CD4-positive, CD25-positive, alpha-beta regulatory T cell (primary cell): Measurements from ENCODE around the gene SFPQ. TPM values are rescaled to one million over a fixed set of nuclear protein-coding genes. Genes with fewer than 3 reads are reported as not detected.
A peak's percentile ranks its signal among the peaks of the same experiment; 100 is the strongest.
"Not testable (repeated sequence)": the region's sequence is repeated elsewhere in the genome, so short reads cannot be mapped to it uniquely, and the experiment has no call there.

Experiments
- ATAC-seq, 2 donors: fragments of 150-1000 bp; cut with Tn5 transposase; one replicate each; pipeline ENCODE4 v1.10.0; 2021; ENCODE audit warnings: low read depth in 2 of 2, moderate number of reproducible peaks in 2 of 2, moderate library complexity in 1 of 2
- DNase-seq, 3 donors: peaks; one replicate each; pipeline versions ENCODE4 v3.0.0 to v3.0.0-alpha.2; 2012 to 2022; ENCODE audit warnings: mixed read lengths in 1 of 3
- H3K27ac ChIP-seq: one replicate; pipeline ENCODE4 v1.7.0; 2013; ENCODE audit warnings: mild to moderate bottlenecking, low read length; ENCODE audit not compliant: insufficient read depth, poor library complexity, severe bottlenecking
- H3K27me3 ChIP-seq: one replicate; pipeline ENCODE4 v1.7.0; 2013; ENCODE audit warnings: low read length; ENCODE audit not compliant: control insufficient read depth, insufficient read depth
- H3K36me3 ChIP-seq: one replicate; pipeline ENCODE4 v1.7.0; 2013; ENCODE audit warnings: mild to moderate bottlenecking, low read length, moderate library complexity; ENCODE audit not compliant: control insufficient read depth, insufficient read depth
- H3K4me1 ChIP-seq: 2 replicates; pipeline ENCODE4 v1.7.0; 2013; ENCODE audit warnings: mild to moderate bottlenecking, low read length; ENCODE audit not compliant: insufficient read depth, control insufficient read depth, poor library complexity, severe bottlenecking
- H3K4me3 ChIP-seq: one replicate; pipeline ENCODE4 v1.7.0; 2013; ENCODE audit warnings: low read depth, mild to moderate bottlenecking, low read length, moderate library complexity
- H3K9me3 ChIP-seq, 2 experiments: 1 replicate in 1 of 2; 2 replicates in 1 of 2; pipeline ENCODE4 v1.7.0; 2013; ENCODE audit warnings: low read length in 2 of 2, mild to moderate bottlenecking in 1 of 2, moderate library complexity in 1 of 2; ENCODE audit not compliant: control insufficient read depth in 2 of 2
- H3K27ac Mint-ChIP-seq, 3 donors: one replicate each; pipeline ENCODE4 v1.8.0; 2020 to 2022; ENCODE audit warnings: mild to moderate bottlenecking in 3 of 3, mixed read lengths in 3 of 3, moderate library complexity in 2 of 3
- H3K27me3 Mint-ChIP-seq: one replicate; pipeline ENCODE4 v1.8.0; 2022; ENCODE audit warnings: mild to moderate bottlenecking, mixed read lengths
- H3K36me3 Mint-ChIP-seq: one replicate; pipeline ENCODE4 v1.8.0; 2020; ENCODE audit warnings: mixed read lengths
- H3K4me1 Mint-ChIP-seq, 4 donors: one replicate each; pipeline ENCODE4 v1.8.0; 2020 to 2022; ENCODE audit warnings: mixed read lengths in 4 of 4, mild to moderate bottlenecking in 1 of 4
- H3K4me3 Mint-ChIP-seq, 4 donors: one replicate each; pipeline ENCODE4 v1.8.0; 2020 to 2022; ENCODE audit warnings: mild to moderate bottlenecking in 4 of 4, mixed read lengths in 4 of 4, moderate library complexity in 3 of 4
- H3K9me3 Mint-ChIP-seq, 7 donors: one replicate each; pipeline ENCODE4 v1.8.0; 2020 to 2022; ENCODE audit warnings: mixed read lengths in 7 of 7, mild to moderate bottlenecking in 3 of 7, moderate library complexity in 2 of 7
- polyA plus RNA-seq, 4 donors: library from polyadenylated mRNA; unstranded; fragments of 300-500 nt; fragmentation: Illumina TruSeq; gene quantifications; one replicate each; pipeline ENCODE4 v1.2.3, GENCODE V29; 2021
- total RNA-seq: library from RNA; stranded (reverse); gene quantifications from one replicate; pipeline ENCODE4 v1.2.3, GENCODE V29; 2022

Gene SFPQ
- total and polyA plus RNA-seq, 5 donors from 2014 or later = 111 to 618 (median 129) TPM

- Histone ChIP-seq H3K27me3 (no peaks in the 10 kb centered on the region), H3K4me1 (no peaks in the 10 kb centered on the region), H3K9me3 (no peaks in the 10 kb centered on the region), H3K36me3 (no peaks in the 10 kb centered on the region), H3K4me3 (no peak overlapping the region), H3K27ac (no peak overlapping the region)
- Mint-ChIP-seq H3K27me3 (peaks cover 17% of the 10 kb centered on the region), H3K9me3 (peaks cover 0 to 2% (median 0%) of the 10 kb centered on the region in 7 donors), H3K27ac (no peak overlapping the region), H3K4me3 (no peak overlapping the region), H3K4me1 (peaks cover 2 to 21% (median 5%) of the 10 kb centered on the region in 4 donors), H3K36me3 (no peaks in the 10 kb centered on the region)
- ATAC-seq = no peak
- DNase-seq = no peak
Observed at GRCh38 chr1:35151220-35151619, 41.7 kb downstream of the SFPQ start.

GRCh38 chr1:35145892-35146549 is 46.9 kb downstream of the SFPQ start:
- H3K27me3 Mint-ChIP-seq, ATAC-seq, H3K4me1 ChIP-seq, H3K36me3 Mint-ChIP-seq, H3K9me3 ChIP-seq, H3K9me3 Mint-ChIP-seq, H3K27me3 ChIP-seq, H3K4me3 ChIP-seq, H3K36me3 ChIP-seq: not testable (repeated sequence)
- DNase-seq = peak in 2 of 3 donors; percentile 9 to 78
- peak overlapping the region in 2 of 4 donors; percentile 27 to 86 for H3K4me3 Mint-ChIP-seq
- H3K27ac ChIP-seq = peak overlapping the region; percentile 38
- peaks cover 6 to 24% (median 12%) of the 10 kb centered on the region in 4 donors for H3K4me1 Mint-ChIP-seq
- peak overlapping the region in 2 of 3 donors; percentile 18 to 96 for H3K27ac Mint-ChIP-seq

GRCh38 chr1:35143737-35144508 is 49.0 kb downstream of the SFPQ start:
- H3K9me3 ChIP-seq = no peaks in the 10 kb centered on the region
- ATAC-seq (no peak), DNase-seq (no peak)
- H3K27me3 ChIP-seq = no peaks in the 10 kb centered on the region
- Mint-ChIP-seq H3K4me3 (no peak overlapping the region), H3K9me3 (peaks cover 0 to 2% (median 0%) of the 10 kb centered on the region in 7 donors), H3K27me3 (peaks cover 8% of the 10 kb centered on the region), H3K36me3 (no peaks in the 10 kb centered on the region), H3K27ac (peak overlapping the region in 1 of 3 donors; percentile 76), H3K4me1 (peaks cover 6 to 24% (median 12%) of the 10 kb centered on the region in 4 donors)
- no peaks in the 10 kb centered on the region for H3K4me1 ChIP-seq
- no peak overlapping the region for H3K4me3 ChIP-seq
- no peak overlapping the region for H3K27ac ChIP-seq
- H3K36me3 ChIP-seq = no peaks in the 10 kb centered on the region

GRCh38 chr1:35142728-35143127 is 50.2 kb downstream of the SFPQ start:
- H3K27ac ChIP-seq, H3K9me3 Mint-ChIP-seq, H3K4me1 ChIP-seq, H3K27ac Mint-ChIP-seq, H3K36me3 Mint-ChIP-seq, ATAC-seq, H3K4me3 ChIP-seq, H3K27me3 Mint-ChIP-seq, H3K27me3 ChIP-seq, H3K36me3 ChIP-seq, H3K4me3 Mint-ChIP-seq, DNase-seq, H3K9me3 ChIP-seq: not testable (repeated sequence)
- peaks cover 6 to 17% (median 12%) of the 10 kb centered on the region in 4 donors for H3K4me1 Mint-ChIP-seq

GRCh38 chr1:35142294-35142693 is 50.7 kb downstream of the SFPQ start:
- not testable (repeated sequence) for H3K36me3 ChIP-seq, H3K4me3 Mint-ChIP-seq, H3K4me3 ChIP-seq, H3K36me3 Mint-ChIP-seq, ATAC-seq, H3K4me1 ChIP-seq, DNase-seq, H3K9me3 ChIP-seq, H3K27me3 ChIP-seq, H3K27me3 Mint-ChIP-seq, H3K27ac Mint-ChIP-seq, H3K27ac ChIP-seq, H3K9me3 Mint-ChIP-seq
- H3K4me1 Mint-ChIP-seq = peaks cover 6 to 17% (median 12%) of the 10 kb centered on the region in 4 donors

- not testable (repeated sequence) for H3K9me3 Mint-ChIP-seq
Observed at GRCh38 chr1:35137590-35137989, 55.4 kb downstream of the SFPQ start.

GRCh38 chr1:35136780-35137179 is 56.2 kb downstream of the SFPQ start:
- H3K36me3 Mint-ChIP-seq = no peaks in the 10 kb centered on the region
- H3K27ac ChIP-seq = no peak overlapping the region
- peaks cover 7% of the 10 kb centered on the region for H3K27me3 Mint-ChIP-seq
- no peaks in the 10 kb centered on the region for H3K4me1 ChIP-seq
- H3K27me3 ChIP-seq = no peaks in the 10 kb centered on the region
- no peaks in the 10 kb centered on the region for H3K36me3 ChIP-seq
- ATAC-seq = no peak
- H3K4me1 Mint-ChIP-seq = no peaks in the 10 kb centered on the region
- H3K4me3 Mint-ChIP-seq = no peak overlapping the region
- no peak overlapping the region for H3K4me3 ChIP-seq
- no peaks in the 10 kb centered on the region for H3K9me3 Mint-ChIP-seq
- peak overlapping the region in 1 of 3 donors; percentile 0 for H3K27ac Mint-ChIP-seq
- no peaks in the 10 kb centered on the region for H3K9me3 ChIP-seq
- DNase-seq = no peak

More at GRCh38 chr1:35137590-35137989, 55.4 kb downstream of the SFPQ start:
- not testable (repeated sequence) for H3K4me3 ChIP-seq, H3K4me3 Mint-ChIP-seq, H3K27ac Mint-ChIP-seq, H3K27ac ChIP-seq, H3K4me1 ChIP-seq, H3K4me1 Mint-ChIP-seq, H3K36me3 ChIP-seq, H3K27me3 ChIP-seq, ATAC-seq, DNase-seq, H3K9me3 ChIP-seq, H3K36me3 Mint-ChIP-seq
- peaks cover 12% of the 10 kb centered on the region for H3K27me3 Mint-ChIP-seq
